Prostate gland (tissue), 2 donors: ENCODE results near the gene CHN1. TPM values are rescaled to one million over a fixed set of nuclear protein-coding genes. Genes with fewer than 3 reads are reported as not detected.

Experiments used
- DNase-seq: peaks from one replicate; pipeline ENCODE4 v3.0.0-alpha.2; 2019; ENCODE audit warnings: low spot score
- H3K27ac ChIP-seq, 2 donors: fragments of 200-600 bp; sonication (generic); 2 replicates each; pipeline ENCODE4 v1.5.1; 2017 to 2019
- H3K27me3 ChIP-seq: fragments of 200-600 bp; sonication (generic); replicated peaks from 2 replicates; pipeline ENCODE4 v1.5.1; 2019; ENCODE audit not compliant: insufficient read depth
- H3K36me3 ChIP-seq, 2 donors: fragments of 200-600 bp; sonication (generic); 1 replicate in 1 of 2; 2 replicates in 1 of 2; pipeline versions ENCODE4 v1.5.1 to v1.8.1; 2017 to 2019
- H3K4me1 ChIP-seq: fragments of 200-600 bp; sonication (generic); replicated peaks from 2 replicates; pipeline ENCODE4 v1.5.1; 2019
- H3K4me3 ChIP-seq, 2 donors: fragments of 200-600 bp; sonication (generic); 2 replicates each; pipeline ENCODE4 v1.5.1; 2017 to 2019
- H3K9me3 ChIP-seq: fragments of 200-600 bp; sonication (generic); 2 replicates; pipeline ENCODE4 v1.5.1; 2017
- POLR2A ChIP-seq: fragments of 450-650 bp; IDR thresholded peaks from one replicate; pipeline ENCODE4 v1.6.1; 2016; ENCODE audit warnings: antibody characterized with exemption, mild to moderate bottlenecking
- POLR2AphosphoS5 ChIP-seq: sonication (generic); formaldehyde crosslinking; IDR thresholded peaks from one replicate; pipeline ENCODE4 v1.6.1; 2017; ENCODE audit warnings: antibody characterized with exemption
- WGBS: methylation state at CpG from one replicate; pipeline ENCODE4 v1.1.5; 2018; 5-methylcytosine and 5-hydroxymethylcytosine counted together
- intact Hi-C: fragments of 100-400 bp; cut with DNase I; formaldehyde crosslinking; loops from one replicate; pipeline ENCODE4 v1.14.2; 2022
- total RNA-seq, 2 donors: library from RNA; depleted of rRNA; stranded (reverse); fragments of >200 nt; gene quantifications; one replicate each; pipeline ENCODE4 v1.1.0, GENCODE V29; 2016
- TF ChIP-seq, protein P1 (sequence below), 4 experiments: fragments of 200-600 bp in 2 of 4; fragments of 450-650 bp in 2 of 4; sonication (generic) in 2 of 4; IDR thresholded peaks; 1 replicate in 3 of 4; 2 replicates in 1 of 4; pipeline ENCODE4 v1.5.1; 2016 to 2019; ENCODE audit warnings: antibody characterized with exemption in 4 of 4, mild to moderate bottlenecking in 2 of 4, moderate library complexity in 2 of 4

CHN1 gene
- total RNA-seq, 2 donors from 2014 or later = 7.8 to 20.1 TPM

DNA sequence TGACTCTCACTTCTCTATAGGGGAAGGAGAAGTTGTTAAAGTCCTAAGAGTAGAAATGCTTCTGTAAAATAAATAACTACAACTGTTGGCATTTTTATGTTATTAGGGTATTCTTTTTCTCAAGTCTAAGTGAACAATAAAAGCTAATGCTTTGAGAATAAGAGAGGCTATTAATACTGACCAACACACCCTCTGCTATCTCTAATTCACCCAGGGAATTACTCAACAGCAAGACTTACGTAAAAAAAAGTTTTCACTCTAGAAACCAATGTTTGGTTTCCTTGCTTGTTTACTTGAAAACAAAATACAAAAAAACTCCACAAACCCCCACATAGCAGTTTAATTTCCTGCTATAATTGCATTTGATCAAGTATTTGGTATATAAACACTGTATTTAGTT is 25.2 kb downstream of the CHN1 start:
- Histone ChIP-seq H3K4me1 (no peaks in the 10 kb centered on the region), H3K4me3 (no peak overlapping the region), H3K9me3 (no peaks in the 10 kb centered on the region), H3K27me3 (no peaks in the 10 kb centered on the region), H3K36me3 (no peaks in the 10 kb centered on the region), H3K27ac (no peak overlapping the region)
- TF ChIP-seq POLR2AphosphoS5 = no peak
- TF ChIP-seq, protein P1, sequence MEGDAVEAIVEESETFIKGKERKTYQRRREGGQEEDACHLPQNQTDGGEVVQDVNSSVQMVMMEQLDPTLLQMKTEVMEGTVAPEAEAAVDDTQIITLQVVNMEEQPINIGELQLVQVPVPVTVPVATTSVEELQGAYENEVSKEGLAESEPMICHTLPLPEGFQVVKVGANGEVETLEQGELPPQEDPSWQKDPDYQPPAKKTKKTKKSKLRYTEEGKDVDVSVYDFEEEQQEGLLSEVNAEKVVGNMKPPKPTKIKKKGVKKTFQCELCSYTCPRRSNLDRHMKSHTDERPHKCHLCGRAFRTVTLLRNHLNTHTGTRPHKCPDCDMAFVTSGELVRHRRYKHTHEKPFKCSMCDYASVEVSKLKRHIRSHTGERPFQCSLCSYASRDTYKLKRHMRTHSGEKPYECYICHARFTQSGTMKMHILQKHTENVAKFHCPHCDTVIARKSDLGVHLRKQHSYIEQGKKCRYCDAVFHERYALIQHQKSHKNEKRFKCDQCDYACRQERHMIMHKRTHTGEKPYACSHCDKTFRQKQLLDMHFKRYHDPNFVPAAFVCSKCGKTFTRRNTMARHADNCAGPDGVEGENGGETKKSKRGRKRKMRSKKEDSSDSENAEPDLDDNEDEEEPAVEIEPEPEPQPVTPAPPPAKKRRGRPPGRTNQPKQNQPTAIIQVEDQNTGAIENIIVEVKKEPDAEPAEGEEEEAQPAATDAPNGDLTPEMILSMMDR (IDR thresholded peaks at IDR 0.05) = no peak
- TF ChIP-seq POLR2A = no peak
- 81% methylated on average over 1 of the region's 1 CpG for WGBS
- intact Hi-C loops = no loop called here
- no peak for DNase-seq

- Histone ChIP-seq H3K4me1 (no peaks in the 10 kb centered on the region), H3K36me3 (no peaks in the 10 kb centered on the region), H3K9me3 (no peaks in the 10 kb centered on the region), H3K27ac (no peak overlapping the region), H3K4me3 (no peak overlapping the region), H3K27me3 (no peaks in the 10 kb centered on the region)
- WGBS = 91% methylated on average over 2 of the region's 2 CpGs
- no peak for DNase-seq
- no peak for TF ChIP-seq POLR2A
- no peak for TF ChIP-seq POLR2AphosphoS5
- TF ChIP-seq, protein P1 (IDR thresholded peaks at IDR 0.05) = no peak
- intact Hi-C loops = no loop called here
Observed at GRCh38 chr2:174977364-174977763, 27.8 kb downstream of the CHN1 start.

DNA sequence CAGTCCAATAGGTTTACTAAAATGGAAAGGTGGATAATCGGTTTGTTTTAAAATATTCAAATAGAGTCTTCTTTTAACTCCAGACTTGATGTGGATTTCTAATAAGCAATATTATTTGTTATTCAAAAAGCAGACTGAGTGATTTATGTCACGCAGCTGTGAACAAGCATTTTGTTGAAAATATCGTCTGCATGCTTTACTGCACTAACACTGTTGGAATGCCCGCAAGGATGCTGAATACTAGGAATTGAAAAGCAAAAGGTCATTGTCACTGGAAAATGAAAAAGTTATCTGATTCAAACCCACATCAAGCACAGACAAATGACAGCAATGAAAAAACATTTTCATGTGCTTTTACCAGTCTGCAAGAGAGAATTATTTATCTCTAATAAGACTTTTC is 31.1 kb downstream of the CHN1 start:
- Histone ChIP-seq H3K9me3 (no peaks in the 10 kb centered on the region), H3K27ac (no peak overlapping the region), H3K4me1 (no peaks in the 10 kb centered on the region), H3K4me3 (no peak overlapping the region), H3K27me3 (no peaks in the 10 kb centered on the region), H3K36me3 (no peaks in the 10 kb centered on the region)
- intact Hi-C loops = no loop called here
- no peak for DNase-seq
- WGBS = 94% methylated on average over 4 of the region's 4 CpGs
- no peak for TF ChIP-seq POLR2A
- TF ChIP-seq, protein P1 (IDR thresholded peaks at IDR 0.05) = no peak
- TF ChIP-seq POLR2AphosphoS5 = no peak

DNA sequence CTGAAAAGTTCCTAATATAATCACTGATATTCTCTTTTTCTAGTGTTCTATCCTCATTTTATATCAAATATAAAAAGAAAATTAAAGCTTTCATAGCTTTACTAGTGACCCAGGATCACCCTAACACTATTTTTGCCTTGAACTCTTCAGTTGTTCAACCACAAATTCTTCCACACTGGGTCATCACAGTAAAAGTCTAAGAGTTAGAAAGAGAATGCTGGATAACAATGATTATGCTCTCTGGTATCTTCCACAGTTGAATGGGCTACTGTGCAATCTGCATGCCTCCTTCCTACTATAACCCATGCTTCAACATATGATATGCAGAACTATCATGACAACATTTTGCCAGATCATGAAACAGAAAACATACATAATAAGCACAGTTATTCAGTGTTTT is 32.3 kb downstream of the CHN1 start:
- Histone ChIP-seq H3K9me3 (no peaks in the 10 kb centered on the region), H3K4me1 (no peaks in the 10 kb centered on the region), H3K36me3 (no peaks in the 10 kb centered on the region), H3K27me3 (no peaks in the 10 kb centered on the region), H3K4me3 (no peak overlapping the region), H3K27ac (no peak overlapping the region)
- intact Hi-C loops = no loop called here
- no peak for DNase-seq
- no peak for TF ChIP-seq POLR2A
- TF ChIP-seq, protein P1 (IDR thresholded peaks at IDR 0.05) = no peak
- no peak for TF ChIP-seq POLR2AphosphoS5

DNA sequence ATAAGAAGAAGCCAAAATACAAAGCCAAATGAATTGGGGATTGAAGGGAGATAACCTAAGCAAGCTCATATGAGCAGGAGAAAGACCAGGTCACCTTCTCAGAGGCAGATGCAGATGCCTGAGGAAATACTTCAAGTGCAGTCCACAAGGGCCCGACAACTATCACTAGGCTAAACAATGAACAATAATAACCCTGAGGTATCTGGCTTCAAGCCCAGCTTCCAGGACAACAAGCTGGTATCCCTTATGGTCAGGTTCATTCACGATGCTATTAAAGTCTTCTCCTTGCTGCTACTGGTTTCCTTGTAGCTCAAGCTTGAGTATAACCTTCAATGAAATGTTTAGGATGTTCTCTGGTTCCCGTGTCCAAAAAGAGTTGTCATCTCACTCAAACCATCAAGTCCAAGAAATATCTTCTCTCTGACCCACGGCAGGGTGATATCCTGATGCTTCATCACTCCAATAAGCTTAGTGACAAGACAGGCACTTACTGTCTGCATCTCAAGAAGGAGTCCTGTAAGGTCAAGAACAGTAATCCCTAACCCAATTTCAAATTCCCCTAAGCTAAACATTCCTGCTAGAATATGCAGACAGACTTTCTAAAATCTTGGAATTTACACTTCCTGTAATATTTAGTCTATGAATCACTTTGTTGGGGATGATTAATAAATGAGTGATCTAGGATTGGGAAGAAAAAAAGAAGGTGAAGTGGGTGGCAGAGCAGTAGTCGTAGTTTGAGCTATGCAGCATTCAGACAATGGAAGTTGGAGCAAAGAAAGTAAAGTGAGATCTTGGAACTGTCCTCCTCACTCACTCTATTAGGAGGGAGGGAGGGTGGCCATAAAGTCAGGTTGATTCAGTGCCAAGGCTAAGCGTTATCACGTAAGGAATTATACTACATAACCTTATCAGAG is 33.1 kb downstream of the CHN1 start:
- no peak for TF ChIP-seq POLR2AphosphoS5
- Histone ChIP-seq H3K27ac (no peak overlapping the region), H3K4me3 (no peak overlapping the region), H3K27me3 (no peaks in the 10 kb centered on the region), H3K36me3 (no peaks in the 10 kb centered on the region), H3K9me3 (no peaks in the 10 kb centered on the region), H3K4me1 (no peaks in the 10 kb centered on the region)
- 66% methylated on average over 7 of the region's 7 CpGs for WGBS
- no peak for DNase-seq
- intact Hi-C loops = no loop called here
